Stimulated activated CD4-positive, alpha-beta T cell treated with anti-CD3 and anti-CD28 coated beads, Interleukin-15, amount 100 ng/mL, for 1 hour (primary cell): Measurements from ENCODE around the gene TEX13C.
"Not testable (repeated sequence)": the region's sequence is repeated elsewhere in the genome, so short reads cannot be mapped to it uniquely, and the experiment has no call there.

Experiments
- DNase-seq, 2 donors: peaks; one replicate each; pipeline ENCODE4 v3.0.0-alpha.2; 2020; ENCODE audit warnings: low read depth in 1 of 2, low spot score in 1 of 2

TEX13C gene

DNA sequence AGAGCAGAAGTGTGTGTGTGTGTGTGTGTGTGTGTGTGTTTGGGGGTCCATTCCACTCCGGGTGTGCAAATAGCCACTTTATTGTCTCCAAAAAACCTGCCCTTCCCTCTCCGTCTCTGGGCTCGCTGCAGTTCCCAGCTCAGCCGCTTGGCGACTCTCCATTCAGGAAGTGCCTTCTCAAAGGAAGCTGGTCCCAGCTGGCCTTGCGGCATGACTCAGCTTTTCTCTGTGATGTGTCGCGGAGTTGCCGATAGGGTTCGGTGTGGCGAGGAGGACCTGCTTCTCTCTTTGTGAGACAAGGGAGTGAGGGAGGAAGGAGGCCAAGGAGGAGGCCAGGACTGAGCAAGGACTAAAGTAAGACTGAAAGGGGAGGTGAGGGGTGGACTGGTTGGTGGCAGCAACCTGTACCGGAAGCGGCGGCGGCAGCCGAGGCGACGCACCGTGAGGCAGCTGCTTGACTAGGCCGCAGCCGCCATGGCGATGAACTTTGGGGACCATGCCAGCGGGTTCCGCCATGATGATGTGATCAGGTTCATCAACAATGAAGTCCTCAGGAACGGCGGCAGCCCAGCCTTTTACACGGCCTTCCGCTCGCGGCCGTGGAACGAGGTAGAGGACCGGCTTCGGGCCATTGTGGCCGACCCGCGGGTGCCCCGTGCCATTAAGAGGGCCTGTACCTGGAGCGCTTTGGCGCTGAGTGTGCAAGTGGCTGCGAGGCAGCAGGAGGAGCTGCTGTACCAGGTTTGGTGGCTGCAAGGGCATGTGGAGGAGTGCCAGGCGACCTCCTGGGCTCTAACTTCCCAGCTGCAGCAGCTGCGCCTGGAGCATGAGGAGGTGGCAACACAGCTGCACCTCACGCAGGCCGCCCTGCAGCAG lies at the start of gene TEX13C:
Gene TEX13C, plus strand, starts transcription at position 226 of the 876 bp plus-strand sequence. Its CDS starts 249 bp downstream, at position 475.
- no peak for DNase-seq

DNA sequence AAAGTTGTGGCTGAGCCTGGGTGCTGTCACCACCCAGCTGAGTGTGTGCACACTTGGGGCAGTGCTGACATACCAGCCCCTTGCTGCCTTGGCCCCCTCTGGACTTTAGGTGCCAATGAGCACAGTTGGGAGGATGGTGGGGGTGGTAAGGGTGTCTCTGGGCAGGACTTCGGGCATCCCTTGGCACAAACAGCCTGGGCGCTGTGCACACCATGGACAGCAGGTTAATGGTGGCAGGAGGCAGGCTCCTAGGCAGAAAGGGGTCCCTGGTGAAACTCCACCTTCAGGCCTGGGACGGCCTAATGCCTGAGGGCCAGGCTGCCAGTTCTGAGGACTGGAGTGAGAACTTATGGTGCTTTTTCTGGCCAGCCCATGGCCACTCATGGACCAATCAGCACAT lies 32.4 kb upstream of the TEX13C start:
- no peak for DNase-seq

DNA sequence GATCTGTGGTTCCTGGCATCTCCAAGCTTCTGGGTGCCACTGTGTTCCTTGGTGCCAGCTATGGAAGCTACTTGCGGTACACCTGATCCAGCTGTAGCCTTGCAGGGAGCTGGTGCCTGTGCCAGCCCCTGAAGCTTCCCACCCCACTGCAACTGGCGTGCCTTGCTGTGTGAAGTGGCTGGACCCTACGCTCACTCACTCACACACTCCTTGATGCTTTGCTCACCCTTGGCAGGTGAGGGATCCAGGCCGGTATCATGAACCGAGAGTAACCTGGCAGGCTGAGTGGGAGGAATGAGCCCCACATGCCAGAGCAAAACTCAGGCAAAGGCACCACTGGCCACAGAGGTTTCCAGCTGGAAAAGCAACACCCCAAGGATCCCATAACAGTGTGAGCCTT lies 31.3 kb upstream of the TEX13C start:
- DNase-seq, result no peak

DNA sequence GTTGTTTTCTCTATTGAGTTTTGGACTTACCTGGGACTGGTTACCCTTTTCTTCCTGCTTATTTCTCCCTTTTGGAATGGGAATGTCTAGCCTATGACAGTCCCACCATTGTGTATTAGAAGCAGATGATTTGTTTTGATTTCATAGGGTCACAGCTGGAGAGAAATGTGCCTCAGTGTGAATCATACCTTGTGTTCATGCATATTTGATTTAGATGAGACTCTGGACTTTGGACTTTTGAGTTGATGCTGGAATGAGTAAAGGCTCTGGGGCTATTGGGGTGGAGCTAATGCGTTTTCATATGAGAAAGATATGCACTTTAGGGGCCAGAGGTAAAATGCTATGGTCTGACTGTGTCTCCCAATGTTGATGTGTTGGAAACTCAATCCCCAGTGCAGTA lies 30.5 kb upstream of the TEX13C start:
- no peak for DNase-seq

DNA sequence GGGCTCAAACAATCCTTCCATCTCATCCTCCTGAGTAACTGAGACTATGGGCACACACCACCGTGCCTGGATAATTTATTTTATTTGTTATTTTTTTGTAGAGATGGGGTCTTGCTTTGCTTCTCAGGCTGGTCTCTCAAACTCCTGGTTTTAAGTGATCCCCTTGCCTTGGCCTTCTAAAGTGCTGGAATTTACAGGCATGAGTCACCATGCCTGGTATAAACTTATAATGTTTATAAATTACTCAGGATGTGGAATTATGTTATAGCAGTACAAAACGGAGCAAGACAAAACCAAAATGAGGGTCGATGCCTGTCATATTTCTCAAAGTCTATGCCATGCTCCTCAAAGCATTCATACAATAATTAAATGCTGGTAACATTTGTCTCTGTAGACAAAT lies 29.8 kb upstream of the TEX13C start:
- DNase-seq, result no peak

DNA sequence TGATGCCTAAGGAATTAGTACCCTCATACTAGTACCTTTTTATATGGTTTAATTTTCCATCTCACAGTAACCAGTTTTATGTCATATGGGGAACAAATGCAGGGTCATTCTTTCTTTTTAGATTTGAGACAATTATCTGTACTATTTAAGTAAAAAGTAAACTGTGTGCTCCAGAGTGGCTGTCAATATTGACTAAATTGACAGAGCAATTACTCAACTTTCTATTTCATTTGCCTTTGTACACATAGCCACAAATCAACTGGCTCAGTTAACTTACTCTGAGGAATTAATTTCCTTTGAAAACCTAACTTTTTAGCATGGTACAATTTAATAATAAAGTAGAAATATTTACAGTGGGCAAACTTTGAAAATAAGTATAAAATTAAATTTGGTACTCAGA lies 28.5 kb upstream of the TEX13C start:
- DNase-seq, result no peak

DNA sequence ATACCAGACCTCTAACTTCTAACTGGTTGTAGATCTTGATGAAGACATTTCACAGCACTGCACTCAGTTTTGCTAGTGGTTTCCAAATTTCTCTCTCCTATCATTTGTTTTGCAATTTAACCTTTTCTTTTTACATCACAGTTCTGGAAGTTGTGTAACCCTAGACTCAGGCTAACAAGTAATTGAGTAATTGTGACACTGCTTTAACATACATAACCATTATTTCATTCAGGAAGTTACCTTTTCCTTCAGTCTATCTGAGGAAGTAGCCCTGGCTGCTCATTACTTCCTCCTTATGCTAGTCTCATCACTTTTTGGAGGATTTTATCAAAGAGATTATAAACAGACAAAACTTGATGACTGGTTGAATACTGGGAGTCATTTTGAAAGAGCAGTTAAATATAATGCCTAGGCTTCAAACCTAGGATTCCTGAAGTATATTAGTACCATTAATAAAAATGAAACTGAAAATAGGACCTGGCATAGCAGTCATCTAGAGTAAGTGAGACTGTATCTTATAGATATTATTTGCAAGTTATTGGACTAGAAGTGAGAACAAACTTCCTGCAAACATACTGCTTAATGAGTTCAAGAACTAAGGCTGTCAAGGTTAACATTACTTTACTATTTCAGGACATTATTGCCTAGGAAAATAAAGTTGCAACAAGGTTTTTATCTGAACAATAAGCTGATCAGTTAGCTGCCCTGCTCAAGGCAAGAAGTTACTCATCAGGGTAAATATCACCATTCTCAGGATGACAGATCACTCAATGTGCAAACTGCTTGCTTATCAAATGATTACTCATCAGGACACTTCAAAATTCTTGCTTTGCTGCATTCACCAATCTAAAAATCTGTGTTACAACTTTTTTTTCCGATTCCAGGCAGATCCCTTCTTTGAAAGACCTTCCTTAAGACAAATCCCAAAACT lies 25.6 kb upstream of the TEX13C start:
- DNase-seq, result no peak

DNA sequence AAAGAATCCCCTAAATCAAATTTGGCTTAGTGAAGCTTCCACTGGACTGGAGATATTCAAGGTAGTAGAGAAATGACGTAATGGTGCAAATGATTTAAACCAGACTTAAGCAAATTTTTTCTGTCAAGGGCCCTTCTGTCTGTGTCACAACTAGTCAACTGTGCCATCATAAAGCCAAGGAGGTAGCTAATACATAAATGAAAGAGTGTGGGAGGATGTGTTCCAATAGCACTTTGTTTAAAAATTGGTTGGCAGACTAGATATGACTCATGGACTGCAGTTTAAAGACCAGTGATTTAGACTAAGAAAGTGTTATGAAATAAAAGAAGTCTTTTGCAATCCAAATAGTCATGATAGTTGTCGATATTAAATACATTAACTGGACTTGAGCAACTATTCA lies 24.3 kb upstream of the TEX13C start:
- DNase-seq, result no peak

DNA sequence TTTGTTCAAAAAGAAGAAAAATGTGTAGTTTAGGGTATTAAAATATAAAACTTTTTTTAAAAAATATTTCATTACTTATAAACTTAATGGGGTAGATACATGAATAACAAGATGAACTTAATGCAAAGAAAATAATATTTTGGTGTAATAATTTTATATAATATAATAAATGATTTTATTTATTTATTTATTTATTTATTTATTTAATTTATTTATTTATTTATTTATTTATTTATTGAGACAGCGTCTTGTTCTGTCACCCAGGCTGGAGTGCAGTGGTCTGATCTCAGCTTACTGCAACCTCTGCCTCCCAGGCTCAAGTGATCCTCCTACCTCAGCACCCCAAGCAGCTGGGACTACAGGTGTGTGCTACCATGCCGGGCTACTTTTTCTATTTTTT lies 20.8 kb upstream of the TEX13C start:
- DNase-seq, result no peak

DNA sequence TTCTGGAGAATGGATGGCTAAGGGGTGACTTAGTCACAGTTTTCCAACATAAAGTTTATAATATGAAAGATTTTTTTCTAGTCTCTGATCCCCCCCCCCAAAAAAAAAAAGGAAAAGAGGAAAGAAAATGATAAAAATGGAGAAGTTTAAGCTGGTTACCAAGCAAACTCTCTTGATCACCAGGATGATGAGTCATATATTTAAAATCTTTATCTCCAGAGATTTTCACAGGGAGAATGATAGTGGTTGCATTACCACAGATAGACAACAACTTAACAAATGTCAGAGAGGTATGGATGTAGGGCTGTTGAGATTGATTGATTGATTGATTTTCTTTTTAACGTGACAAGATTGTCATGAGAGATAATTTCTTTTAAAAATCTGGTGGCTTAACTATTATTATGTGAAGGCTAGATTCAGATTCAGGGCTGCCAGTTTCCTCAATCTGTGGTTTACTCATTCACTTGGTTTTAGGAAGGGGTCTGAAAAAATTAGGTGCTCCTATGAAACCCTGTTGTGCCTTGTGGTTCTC lies 13.3 kb upstream of the TEX13C start:
- no peak for DNase-seq

DNA sequence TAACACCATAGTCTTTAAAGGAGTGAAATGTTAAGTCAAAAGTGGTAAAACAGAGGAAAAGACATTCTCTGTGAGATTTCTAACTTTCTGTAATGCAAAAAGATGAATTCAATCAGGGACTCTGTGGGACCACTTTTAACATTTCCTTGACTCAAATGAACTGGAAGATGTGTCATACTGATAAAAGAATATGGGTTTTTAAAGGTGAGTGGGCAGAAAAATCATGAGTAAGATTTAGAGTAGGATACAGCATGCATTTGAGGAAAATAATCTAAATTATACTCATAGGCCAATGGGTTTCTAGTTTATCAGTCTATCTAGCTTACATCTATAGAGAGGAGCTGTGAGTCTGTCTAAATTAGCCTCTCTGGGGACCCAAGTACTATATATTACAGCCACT lies 11.0 kb upstream of the TEX13C start:
- DNase-seq, result no peak

DNA sequence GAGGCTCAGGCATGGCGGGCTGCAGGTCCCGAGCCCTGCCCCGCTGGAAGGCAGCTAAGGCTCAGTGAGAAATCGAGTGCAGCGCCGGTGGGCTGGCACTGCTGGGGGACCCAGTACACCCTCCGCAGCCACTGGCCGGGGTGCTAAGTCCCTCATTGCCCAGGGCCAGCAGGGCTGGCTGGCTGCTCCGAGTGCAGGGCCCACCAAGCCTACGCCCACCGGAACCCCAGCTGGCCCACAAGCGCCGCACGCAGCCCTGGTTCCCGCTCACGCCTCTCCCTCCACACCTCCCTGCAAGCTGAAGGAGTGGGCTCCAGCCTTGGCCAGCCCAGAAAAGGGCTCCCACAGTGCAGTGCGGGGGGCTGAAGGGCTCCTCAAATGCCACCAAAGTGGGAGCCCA lies 505 bp upstream of the TEX13C start:
- DNase-seq, result not testable (repeated sequence)

DNA sequence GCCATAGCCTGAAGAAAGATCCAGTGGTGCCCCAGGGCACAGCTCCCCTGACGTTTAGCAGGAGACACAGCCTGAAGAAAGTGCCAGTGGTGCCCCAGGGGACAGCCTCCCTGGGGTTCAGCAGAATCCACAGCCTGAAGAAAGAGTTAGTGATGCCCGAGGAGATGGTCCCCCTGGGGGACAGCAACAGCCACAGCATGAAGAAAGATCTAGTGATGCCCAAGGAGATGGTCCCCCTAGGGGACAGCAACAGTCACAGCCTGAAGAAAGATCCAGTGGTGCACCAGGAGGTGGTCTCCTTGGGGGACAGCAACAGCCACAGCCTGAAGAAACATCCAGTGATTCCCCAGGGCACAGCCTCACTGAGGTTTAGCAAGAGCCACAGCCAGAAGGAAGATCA lies 2.8 kb downstream of the TEX13C start:
- no peak for DNase-seq

DNA sequence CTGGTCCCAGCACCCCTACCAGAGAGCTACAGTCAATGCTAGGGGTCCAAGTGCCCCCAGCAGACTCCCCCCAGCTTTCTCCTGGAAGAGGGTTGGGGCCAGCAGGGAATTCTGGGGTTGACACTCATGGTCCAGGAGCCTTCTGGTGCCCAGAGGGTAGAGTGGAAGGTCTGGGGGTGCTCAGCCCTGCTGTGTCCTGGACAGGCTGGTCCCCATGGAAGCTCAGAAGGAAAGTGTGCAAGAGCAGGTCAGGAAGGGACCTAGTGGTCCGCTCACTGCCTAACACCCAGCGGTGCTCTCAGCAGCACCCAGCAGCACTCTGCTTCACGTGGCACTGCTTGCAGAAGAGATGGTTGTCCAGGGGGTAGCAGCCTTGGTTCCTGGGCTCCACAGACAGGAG lies 6.9 kb downstream of the TEX13C start:
- no peak for DNase-seq

DNA sequence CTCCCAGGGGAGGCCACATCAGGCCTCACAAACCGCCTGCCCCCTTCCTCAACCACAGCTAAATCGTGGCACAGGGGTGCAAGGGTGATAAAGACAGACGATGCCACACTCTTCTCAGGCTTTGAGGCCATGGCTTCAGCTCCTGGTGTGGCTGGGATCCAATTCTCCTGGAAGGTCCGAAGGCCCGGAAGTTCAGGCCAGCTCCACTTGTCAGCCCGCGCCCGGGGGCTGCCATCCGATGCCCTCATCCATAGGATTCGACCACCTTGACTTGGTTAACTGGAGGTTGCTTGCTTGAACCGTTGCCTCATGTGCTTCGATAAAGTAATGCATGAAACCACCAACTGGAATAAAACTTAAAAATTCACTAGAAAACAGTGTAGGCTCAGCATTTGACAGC lies 8.2 kb downstream of the TEX13C start:
- no peak for DNase-seq

DNA sequence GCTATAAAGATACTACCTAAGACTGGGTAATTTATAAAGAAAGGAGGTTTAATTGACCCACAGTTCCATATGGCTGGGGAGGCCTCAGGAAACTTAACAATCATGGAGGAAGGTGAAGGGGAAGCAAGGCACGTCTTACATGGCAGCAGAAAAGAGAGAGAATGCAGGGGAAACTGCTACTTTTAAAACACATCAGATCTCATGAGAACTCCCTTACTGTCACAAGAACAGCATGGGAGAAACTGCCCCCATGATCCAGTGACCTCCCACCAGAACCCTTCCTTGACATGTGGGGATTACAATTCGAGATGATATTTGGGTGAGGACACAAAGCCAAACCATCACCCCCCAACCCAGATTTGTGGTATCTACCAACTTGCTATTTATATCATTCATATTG lies 13.9 kb downstream of the TEX13C start:
- DNase-seq, result no peak

DNA sequence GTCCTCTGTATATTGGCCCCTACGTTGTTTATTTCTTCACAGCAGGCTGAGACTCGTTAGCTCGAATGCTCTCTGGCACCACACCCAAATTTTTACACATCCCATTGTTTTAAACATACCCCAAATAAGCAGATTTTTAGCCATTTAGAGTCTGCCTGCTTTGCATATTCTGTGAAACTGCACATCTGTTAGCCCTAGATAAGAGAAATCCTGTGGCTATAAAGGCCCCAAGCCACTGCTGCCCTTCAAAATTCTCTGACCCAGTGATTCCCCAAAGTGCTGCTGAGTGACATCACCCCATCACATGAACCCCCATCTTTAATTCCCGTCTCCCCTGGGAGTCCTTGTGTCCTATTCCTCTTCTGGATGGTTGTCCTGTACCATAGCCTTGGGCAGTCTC lies 20.8 kb downstream of the TEX13C start:
- DNase-seq, result no peak

DNA sequence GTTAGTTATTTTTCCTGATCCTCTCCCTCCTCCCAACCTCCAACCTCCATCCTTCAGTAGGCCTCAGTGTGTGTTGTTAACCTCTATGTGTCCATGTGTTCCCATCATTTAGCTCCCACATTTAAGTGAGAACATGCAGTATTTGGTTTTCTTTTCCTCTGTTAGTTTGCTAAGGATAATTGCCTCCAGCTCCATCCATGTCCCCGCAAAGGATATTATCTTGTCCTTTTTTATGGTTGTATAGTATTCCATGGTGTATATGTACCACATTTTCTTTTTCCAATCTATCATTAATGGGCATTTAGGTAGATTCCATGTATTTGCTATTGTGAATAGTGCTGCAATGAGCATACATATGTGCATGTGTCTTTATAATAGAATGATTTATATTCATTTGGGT lies 54.5 kb downstream of the TEX13C start:
- no peak for DNase-seq
